Measurements from ENCODE around the gene UTS2R.
A peak's percentile ranks its signal among the peaks of the same experiment; 100 is the strongest.
"Not testable (repeated sequence)": the region's sequence is repeated elsewhere in the genome, so short reads cannot be mapped to it uniquely, and the experiment has no call there.

Gene UTS2R

GRCh38 chr17:82410014-82410716, 38.6 kb downstream of the UTS2R start:
- Mint-ChIP-seq H3K9me3 (ENCODE audit: low read depth) (no peaks in the 10 kb centered on the region), H3K36me3 (peaks cover 4% of the 10 kb centered on the region), H3K27me3 (no peaks in the 10 kb centered on the region), H3K4me3 (no peak overlapping the region), H3K4me1 (ENCODE audit: low read depth) (peaks cover 11% of the 10 kb centered on the region), H3K27ac (no peak overlapping the region)

GRCh38 chr17:82411396-82412053, 40.0 kb downstream of the UTS2R start:
- Mint-ChIP-seq H3K4me1 (ENCODE audit: low read depth) (peaks cover 14% of the 10 kb centered on the region), H3K27me3 (no peaks in the 10 kb centered on the region), H3K4me3 (no peak overlapping the region), H3K9me3 (ENCODE audit: low read depth) (no peaks in the 10 kb centered on the region), H3K36me3 (peaks cover 4% of the 10 kb centered on the region), H3K27ac (no peak overlapping the region)

GRCh38 chr17:82412081-82412480, 40.5 kb downstream of the UTS2R start:
- not testable (repeated sequence) for H3K27me3 Mint-ChIP-seq; H3K36me3 Mint-ChIP-seq; H3K4me3 Mint-ChIP-seq; H3K9me3 Mint-ChIP-seq (ENCODE audit: low read depth); H3K27ac Mint-ChIP-seq
- H3K4me1 Mint-ChIP-seq (ENCODE audit: low read depth) = peaks cover 14% of the 10 kb centered on the region

- Mint-ChIP-seq H3K27ac (no peak overlapping the region), H3K27me3 (no peaks in the 10 kb centered on the region), H3K9me3 (ENCODE audit: low read depth) (no peaks in the 10 kb centered on the region), H3K36me3 (peaks cover 2% of the 10 kb centered on the region), H3K4me1 (ENCODE audit: low read depth) (peaks cover 14% of the 10 kb centered on the region), H3K4me3 (no peak overlapping the region)
Measured at GRCh38 chr17:82412535-82413520, 41.3 kb downstream of the UTS2R start.

- Mint-ChIP-seq H3K4me3 (no peak overlapping the region), H3K4me1 (ENCODE audit: low read depth) (peaks cover 20% of the 10 kb centered on the region), H3K27me3 (no peaks in the 10 kb centered on the region), H3K9me3 (ENCODE audit: low read depth) (no peaks in the 10 kb centered on the region), H3K27ac (no peak overlapping the region), H3K36me3 (peaks cover 2% of the 10 kb centered on the region)
Measured at GRCh38 chr17:82414548-82415281, 43.1 kb downstream of the UTS2R start.

GRCh38 chr17:82415336-82415735, 43.8 kb downstream of the UTS2R start:
- no peak overlapping the region for H3K4me3 Mint-ChIP-seq
- H3K36me3 Mint-ChIP-seq = peaks cover 2% of the 10 kb centered on the region
- no peaks in the 10 kb centered on the region for H3K9me3 Mint-ChIP-seq (ENCODE audit: low read depth)
- H3K4me1 Mint-ChIP-seq (ENCODE audit: low read depth) = peaks cover 26% of the 10 kb centered on the region
- H3K27me3 Mint-ChIP-seq = no peaks in the 10 kb centered on the region
- no peak overlapping the region for H3K27ac Mint-ChIP-seq

- no peak overlapping the region for H3K4me3 Mint-ChIP-seq
- no peaks in the 10 kb centered on the region for H3K27me3 Mint-ChIP-seq
- H3K36me3 Mint-ChIP-seq = peaks cover 2% of the 10 kb centered on the region
- peaks cover 26% of the 10 kb centered on the region for H3K4me1 Mint-ChIP-seq (ENCODE audit: low read depth)
- H3K27ac Mint-ChIP-seq = no peak overlapping the region
- H3K9me3 Mint-ChIP-seq (ENCODE audit: low read depth) = no peaks in the 10 kb centered on the region
Measured at GRCh38 chr17:82415786-82416185, 44.2 kb downstream of the UTS2R start.

GRCh38 chr17:82416264-82416663, 44.7 kb downstream of the UTS2R start:
- Mint-ChIP-seq H3K27me3 (no peaks in the 10 kb centered on the region), H3K27ac (no peak overlapping the region), H3K36me3 (peaks cover 5% of the 10 kb centered on the region), H3K9me3 (ENCODE audit: low read depth) (no peaks in the 10 kb centered on the region), H3K4me1 (ENCODE audit: low read depth) (peaks cover 26% of the 10 kb centered on the region), H3K4me3 (no peak overlapping the region)

- H3K4me1 Mint-ChIP-seq (ENCODE audit: low read depth) = peaks cover 26% of the 10 kb centered on the region
- no peaks in the 10 kb centered on the region for H3K9me3 Mint-ChIP-seq (ENCODE audit: low read depth)
- H3K36me3 Mint-ChIP-seq = peaks cover 5% of the 10 kb centered on the region
- H3K27me3 Mint-ChIP-seq = no peaks in the 10 kb centered on the region
- no peak overlapping the region for H3K27ac Mint-ChIP-seq
- no peak overlapping the region for H3K4me3 Mint-ChIP-seq
Measured at GRCh38 chr17:82416771-82417170, 45.2 kb downstream of the UTS2R start.

GRCh38 chr17:82418001-82418986, 46.7 kb downstream of the UTS2R start, which contains the start of the genes HEXD and OGFOD3:
TSS of gene HEXD (plus strand) at chr17:82418347. CDS start at chr17:82419800, 1,453 bp downstream.
TSS of gene OGFOD3 (minus strand) at chr17:82418586. CDS start at chr17:82418485, 101 bp downstream.
- H3K27me3 Mint-ChIP-seq = no peaks in the 10 kb centered on the region
- H3K4me3 Mint-ChIP-seq = peak within 1 kb of the TSS; percentile 82
- peak within 1 kb of the TSS; percentile 61 for H3K27ac Mint-ChIP-seq
- no peaks in the 10 kb centered on the region for H3K9me3 Mint-ChIP-seq (ENCODE audit: low read depth)
- peaks cover 10% of the 10 kb centered on the region for H3K36me3 Mint-ChIP-seq
- H3K4me1 Mint-ChIP-seq (ENCODE audit: low read depth) = peaks cover 26% of the 10 kb centered on the region

GRCh38 chr17:82419540-82419939, 48.0 kb downstream of the UTS2R start:
- H3K4me1 Mint-ChIP-seq (ENCODE audit: low read depth) = peaks cover 25% of the 10 kb centered on the region
- peak overlapping the region; percentile 82 for H3K4me3 Mint-ChIP-seq
- peak overlapping the region; percentile 78 for H3K27ac Mint-ChIP-seq
- no peaks in the 10 kb centered on the region for H3K27me3 Mint-ChIP-seq
- peaks cover 8% of the 10 kb centered on the region for H3K36me3 Mint-ChIP-seq
- no peaks in the 10 kb centered on the region for H3K9me3 Mint-ChIP-seq (ENCODE audit: low read depth)

- Mint-ChIP-seq H3K36me3 (peaks cover 9% of the 10 kb centered on the region), H3K27me3 (no peaks in the 10 kb centered on the region), H3K9me3 (ENCODE audit: low read depth) (no peaks in the 10 kb centered on the region), H3K4me1 (ENCODE audit: low read depth) (peaks cover 15% of the 10 kb centered on the region), H3K27ac (no peak overlapping the region), H3K4me3 (no peak overlapping the region)
Measured at GRCh38 chr17:82424001-82424862, 52.7 kb downstream of the UTS2R start.

GRCh38 chr17:82424863-82425159, 53.2 kb downstream of the UTS2R start:
- peaks cover 15% of the 10 kb centered on the region for H3K4me1 Mint-ChIP-seq (ENCODE audit: low read depth)
- peaks cover 14% of the 10 kb centered on the region for H3K36me3 Mint-ChIP-seq
- H3K27me3 Mint-ChIP-seq = no peaks in the 10 kb centered on the region
- no peak overlapping the region for H3K27ac Mint-ChIP-seq
- no peaks in the 10 kb centered on the region for H3K9me3 Mint-ChIP-seq (ENCODE audit: low read depth)
- no peak overlapping the region for H3K4me3 Mint-ChIP-seq

Data from activated naive CD8-positive, alpha-beta T cell (primary cell).